Right atrium auricular region (tissue), 2 donors: ENCODE results near the gene BNC1. TPM values are rescaled to one million over a fixed set of nuclear protein-coding genes. Genes with fewer than 3 reads are reported as not detected.

Experiments
- DNase-seq: peaks from one replicate; pipeline ENCODE4 v3.0.0-alpha.2; 2019; ENCODE audit warnings: low spot score
- H3K27ac ChIP-seq, 2 donors: fragments of 200-600 bp; sonication (generic); 1 replicate in 1 of 2; 2 replicates in 1 of 2; pipeline ENCODE4 v1.5.1; 2016 to 2019
- H3K27me3 ChIP-seq, 2 donors: fragments of 200-600 bp; sonication (generic); one replicate each; pipeline versions ENCODE4 v1.5.1 to v1.6.0; 2017 to 2019
- H3K36me3 ChIP-seq: fragments of 200-600 bp; sonication (generic); one replicate; pipeline ENCODE4 v1.5.1; 2016
- H3K4me1 ChIP-seq, 2 donors: fragments of 200-600 bp; sonication (generic); one replicate each; pipeline versions ENCODE4 v1.5.1 to v1.6.0; 2017 to 2019
- H3K4me3 ChIP-seq, 2 donors: fragments of 200-600 bp; sonication (generic); 1 replicate in 1 of 2; 2 replicates in 1 of 2; pipeline ENCODE4 v1.5.1; 2017 to 2019; ENCODE audit warnings: mild to moderate bottlenecking in 1 of 2, moderate library complexity in 1 of 2
- H3K9me3 ChIP-seq, 2 donors: fragments of 200-600 bp; sonication (generic); one replicate each; pipeline ENCODE4 v1.5.1; 2019
- total RNA-seq, 2 donors: library from RNA; depleted of rRNA; stranded (reverse); fragments of >200 nt; gene quantifications; one replicate each; pipeline ENCODE4 v1.1.0, GENCODE V29; 2016
- TF ChIP-seq, protein P1 (sequence below), 2 donors: fragments of 200-600 bp; sonication (generic); IDR thresholded peaks; one replicate each; pipeline ENCODE4 v1.5.1; 2019; ENCODE audit warnings: antibody characterized with exemption in 2 of 2

The BNC1 gene
- total RNA-seq, 2 donors from 2014 or later = 5.4 to 15.6 TPM

- Histone ChIP-seq H3K4me1 (no peaks in the 10 kb centered on the region), H3K9me3 (no peaks in the 10 kb centered on the region), H3K27ac (no peak overlapping the region), H3K36me3 (no peaks in the 10 kb centered on the region), H3K27me3 (no peaks in the 10 kb centered on the region), H3K4me3 (no peak overlapping the region)
- DNase-seq = no peak
- TF ChIP-seq, protein P1, sequence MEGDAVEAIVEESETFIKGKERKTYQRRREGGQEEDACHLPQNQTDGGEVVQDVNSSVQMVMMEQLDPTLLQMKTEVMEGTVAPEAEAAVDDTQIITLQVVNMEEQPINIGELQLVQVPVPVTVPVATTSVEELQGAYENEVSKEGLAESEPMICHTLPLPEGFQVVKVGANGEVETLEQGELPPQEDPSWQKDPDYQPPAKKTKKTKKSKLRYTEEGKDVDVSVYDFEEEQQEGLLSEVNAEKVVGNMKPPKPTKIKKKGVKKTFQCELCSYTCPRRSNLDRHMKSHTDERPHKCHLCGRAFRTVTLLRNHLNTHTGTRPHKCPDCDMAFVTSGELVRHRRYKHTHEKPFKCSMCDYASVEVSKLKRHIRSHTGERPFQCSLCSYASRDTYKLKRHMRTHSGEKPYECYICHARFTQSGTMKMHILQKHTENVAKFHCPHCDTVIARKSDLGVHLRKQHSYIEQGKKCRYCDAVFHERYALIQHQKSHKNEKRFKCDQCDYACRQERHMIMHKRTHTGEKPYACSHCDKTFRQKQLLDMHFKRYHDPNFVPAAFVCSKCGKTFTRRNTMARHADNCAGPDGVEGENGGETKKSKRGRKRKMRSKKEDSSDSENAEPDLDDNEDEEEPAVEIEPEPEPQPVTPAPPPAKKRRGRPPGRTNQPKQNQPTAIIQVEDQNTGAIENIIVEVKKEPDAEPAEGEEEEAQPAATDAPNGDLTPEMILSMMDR (IDR thresholded peaks at IDR 0.05) = no peak
Observed at GRCh38 chr15:83303535-83303934, 19.1 kb upstream of the BNC1 start.

- no peak overlapping the region for H3K4me3 ChIP-seq
- H3K4me1 ChIP-seq = no peaks in the 10 kb centered on the region
- TF ChIP-seq, protein P1 (IDR thresholded peaks at IDR 0.05) = no peak
- no peaks in the 10 kb centered on the region for H3K27me3 ChIP-seq
- no peaks in the 10 kb centered on the region for H3K9me3 ChIP-seq
- H3K27ac ChIP-seq = no peak overlapping the region
- no peak for DNase-seq
- H3K36me3 ChIP-seq = no peaks in the 10 kb centered on the region
Observed at GRCh38 chr15:83300826-83301225, 16.4 kb upstream of the BNC1 start.

DNA sequence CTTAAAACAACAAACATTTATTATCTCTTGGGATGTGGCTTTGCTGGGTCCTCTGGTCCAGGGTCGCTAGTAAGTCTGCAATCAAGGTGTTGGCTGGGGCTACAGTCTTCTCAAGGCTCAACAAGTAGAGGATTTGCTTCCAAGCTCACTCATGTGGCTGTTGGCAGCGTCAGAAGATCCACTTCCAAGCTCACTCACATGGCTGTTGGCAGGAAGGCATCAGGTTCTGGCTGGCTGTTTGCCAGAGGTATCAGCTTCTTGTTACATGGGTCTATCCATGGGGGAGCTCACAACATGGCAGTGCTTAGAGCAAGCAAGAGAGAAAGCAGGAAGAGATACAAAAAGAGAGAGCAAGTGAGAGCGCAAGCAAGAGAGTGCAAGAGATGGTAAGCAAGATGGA is 15.0 kb upstream of the BNC1 start:
- Histone ChIP-seq H3K27me3 (no peaks in the 10 kb centered on the region), H3K4me1 (no peaks in the 10 kb centered on the region), H3K36me3 (no peaks in the 10 kb centered on the region), H3K4me3 (no peak overlapping the region), H3K9me3 (no peaks in the 10 kb centered on the region), H3K27ac (no peak overlapping the region)
- TF ChIP-seq, protein P1 (IDR thresholded peaks at IDR 0.05) = no peak
- peak; percentile 62 for DNase-seq

- no peak overlapping the region for H3K27ac ChIP-seq
- H3K4me1 ChIP-seq = no peaks in the 10 kb centered on the region
- no peak for DNase-seq
- no peak overlapping the region for H3K4me3 ChIP-seq
- H3K9me3 ChIP-seq = no peaks in the 10 kb centered on the region
- H3K36me3 ChIP-seq = no peaks in the 10 kb centered on the region
- TF ChIP-seq, protein P1 (IDR thresholded peaks at IDR 0.05) = no peak
- H3K27me3 ChIP-seq = no peaks in the 10 kb centered on the region
Observed at GRCh38 chr15:83295417-83295816, 11.0 kb upstream of the BNC1 start.

DNA sequence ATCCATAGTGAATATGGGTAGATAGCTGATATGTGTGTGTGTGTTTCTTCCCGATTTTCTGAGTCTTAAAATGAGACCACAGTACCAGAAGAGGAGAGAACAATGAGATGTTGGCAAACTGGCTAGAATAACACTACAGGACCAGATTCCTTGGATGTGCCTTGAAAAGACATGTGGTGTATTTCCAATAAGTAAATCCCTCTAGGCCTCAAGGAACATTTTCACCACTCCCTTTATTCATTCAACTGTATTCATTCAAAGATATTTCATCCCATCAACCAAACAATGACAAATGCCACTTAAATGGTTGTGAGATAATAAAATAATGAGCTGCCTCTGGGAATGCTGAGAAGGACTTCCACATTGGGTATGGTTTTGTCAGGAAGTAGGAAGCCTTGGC is 8.7 kb upstream of the BNC1 start:
- no peaks in the 10 kb centered on the region for H3K27me3 ChIP-seq
- no peaks in the 10 kb centered on the region for H3K9me3 ChIP-seq
- no peak overlapping the region for H3K4me3 ChIP-seq
- no peak for DNase-seq
- TF ChIP-seq, protein P1 (IDR thresholded peaks at IDR 0.05) = no peak
- no peaks in the 10 kb centered on the region for H3K4me1 ChIP-seq
- H3K36me3 ChIP-seq = no peaks in the 10 kb centered on the region
- H3K27ac ChIP-seq = no peak overlapping the region

GRCh38 chr15:83292317-83292716 is 7.9 kb upstream of the BNC1 start:
- TF ChIP-seq, protein P1 (IDR thresholded peaks at IDR 0.05) = no peak
- H3K27me3 ChIP-seq = no peaks in the 10 kb centered on the region
- no peak for DNase-seq

More at GRCh38 chr15:83292317-83292716, 7.9 kb upstream of the BNC1 start:
- Histone ChIP-seq H3K4me3 (no peak overlapping the region), H3K27ac (no peak overlapping the region), H3K4me1 (no peaks in the 10 kb centered on the region), H3K36me3 (no peaks in the 10 kb centered on the region), H3K9me3 (no peaks in the 10 kb centered on the region)
